Stimulated activated CD8-positive, alpha-beta memory T cell treated with anti-CD3 and anti-CD28 coated beads, Interleukin-15, amount 100 ng/mL, for 48 hours (primary cell): ENCODE results near the gene HERC5.
A peak's percentile ranks its signal among the peaks of the same experiment; 100 is the strongest.

ENCODE experiments used
- DNase-seq, 2 donors: peaks; one replicate each; pipeline ENCODE4 v3.0.0-alpha.2; 2020; ENCODE audit warnings: low read depth in 2 of 2

HERC5 gene

GRCh38 chr4:88522702-88523324 is 65.9 kb downstream of the HERC5 start:
- DNase-seq = peak in 1 of 2 donors; percentile 27

- peak; percentile 80 to 84 for DNase-seq
These were observed 66.6 kb downstream of the HERC5 start, which contains the start of gene PYURF for GRCh38 chr4:88523325-88524129. Gene PYURF (minus strand): TSS chr4:88523776. CDS start chr4:88523700, 76 bp downstream.

DNA sequence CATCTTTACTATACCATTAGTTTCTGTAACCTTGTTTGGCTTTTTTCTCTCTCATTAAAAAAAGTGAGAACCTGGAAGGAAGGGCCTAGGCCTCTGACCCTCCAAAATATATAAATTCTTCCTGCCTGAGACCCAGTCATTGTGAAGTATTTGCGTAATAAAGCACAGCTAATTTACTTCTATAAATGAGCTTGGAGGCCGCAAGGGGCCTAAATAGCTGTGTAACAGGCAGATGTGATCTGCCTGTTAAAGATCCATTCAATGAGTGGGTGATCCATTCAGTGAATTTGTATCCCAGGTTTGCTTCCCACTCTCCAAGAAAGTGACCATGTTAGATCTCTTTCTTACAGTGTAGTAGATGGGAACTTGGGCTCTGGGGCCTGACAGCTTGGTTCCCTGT is 67.3 kb downstream of the HERC5 start:
- no peak for DNase-seq

DNA sequence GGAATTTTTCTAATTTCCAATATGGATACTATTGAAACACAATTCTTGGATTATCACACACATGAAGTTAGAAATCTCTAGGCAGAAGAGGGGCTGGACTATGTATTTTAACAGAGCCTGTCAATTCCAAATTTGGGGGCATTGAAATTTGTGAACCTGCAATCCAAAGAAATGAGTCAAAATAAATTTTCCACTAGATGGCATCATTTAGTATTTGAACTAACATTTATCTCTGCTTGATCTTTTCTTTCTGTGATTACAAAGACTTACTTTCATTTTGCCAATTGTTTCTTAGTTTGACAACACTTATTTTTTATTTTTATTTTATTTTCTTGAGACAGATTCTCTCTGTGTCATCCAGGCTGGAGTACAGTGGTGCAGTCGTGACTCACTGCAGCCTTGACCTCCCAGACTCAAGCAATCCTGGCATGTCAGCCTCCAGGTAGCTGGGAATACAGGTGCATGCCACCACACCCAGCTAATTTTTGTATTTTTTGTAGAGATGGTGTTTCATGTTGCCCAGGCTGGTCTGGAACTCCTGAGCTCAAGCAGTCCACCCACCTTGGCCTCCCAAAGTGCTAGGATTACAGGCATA is 69.4 kb downstream of the HERC5 start:
- no peak for DNase-seq

GRCh38 chr4:88527787-88528186 is 70.9 kb downstream of the HERC5 start:
- DNase-seq = no peak

DNA sequence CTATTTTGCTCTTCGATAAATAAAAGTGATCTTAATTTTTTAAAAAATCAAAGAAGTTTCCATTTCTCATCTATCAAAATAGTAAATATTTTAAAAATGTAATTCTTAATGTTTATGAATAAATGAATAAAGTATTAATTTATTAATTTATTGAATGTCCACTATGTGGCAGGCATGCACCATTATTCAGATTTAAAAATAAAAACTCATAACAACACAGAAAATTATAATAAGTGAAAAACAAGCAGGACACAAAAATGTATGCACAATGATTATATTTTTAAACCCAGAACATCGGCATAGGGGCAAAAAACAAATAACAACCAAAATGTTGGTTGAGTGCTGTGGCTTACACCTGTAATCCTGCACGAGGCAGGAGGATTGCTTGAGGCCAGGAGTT is 71.9 kb downstream of the HERC5 start:
- DNase-seq = no peak

- DNase-seq = no peak
These were observed 74.6 kb downstream of the HERC5 start for GRCh38 chr4:88531549-88531948.

DNA sequence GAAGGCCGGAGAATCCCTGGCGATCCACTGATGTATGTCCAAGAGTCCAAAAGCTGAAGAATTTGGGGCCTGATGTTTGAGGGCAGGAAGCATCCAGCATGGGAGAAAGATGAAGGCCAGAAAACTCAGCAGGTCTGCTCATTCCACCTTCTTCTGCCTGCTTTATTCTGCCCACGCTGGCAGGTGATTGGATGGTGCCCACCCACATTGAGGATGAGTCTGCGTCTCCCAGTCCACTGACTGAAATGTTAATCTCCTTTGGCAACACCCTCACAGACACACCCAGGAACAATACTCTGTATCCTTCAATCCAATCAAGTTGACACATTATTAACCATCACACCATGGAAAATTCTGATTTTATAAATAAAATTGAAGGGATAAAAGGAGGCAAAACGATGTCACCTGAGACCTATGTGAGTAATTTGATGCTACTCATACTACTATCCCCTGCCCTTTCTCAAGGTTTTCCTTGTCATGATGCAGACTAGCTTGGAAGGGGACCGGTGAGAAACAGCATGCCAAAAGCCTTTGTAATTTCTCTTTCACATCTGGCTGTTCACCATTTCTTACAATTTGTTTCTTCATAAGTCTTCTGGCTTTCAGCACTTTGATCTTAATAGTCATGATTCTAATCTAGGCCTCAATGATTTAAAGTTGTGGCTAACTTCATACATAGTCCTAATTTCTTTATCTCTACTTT is 76.3 kb downstream of the HERC5 start:
- DNase-seq = no peak

DNA sequence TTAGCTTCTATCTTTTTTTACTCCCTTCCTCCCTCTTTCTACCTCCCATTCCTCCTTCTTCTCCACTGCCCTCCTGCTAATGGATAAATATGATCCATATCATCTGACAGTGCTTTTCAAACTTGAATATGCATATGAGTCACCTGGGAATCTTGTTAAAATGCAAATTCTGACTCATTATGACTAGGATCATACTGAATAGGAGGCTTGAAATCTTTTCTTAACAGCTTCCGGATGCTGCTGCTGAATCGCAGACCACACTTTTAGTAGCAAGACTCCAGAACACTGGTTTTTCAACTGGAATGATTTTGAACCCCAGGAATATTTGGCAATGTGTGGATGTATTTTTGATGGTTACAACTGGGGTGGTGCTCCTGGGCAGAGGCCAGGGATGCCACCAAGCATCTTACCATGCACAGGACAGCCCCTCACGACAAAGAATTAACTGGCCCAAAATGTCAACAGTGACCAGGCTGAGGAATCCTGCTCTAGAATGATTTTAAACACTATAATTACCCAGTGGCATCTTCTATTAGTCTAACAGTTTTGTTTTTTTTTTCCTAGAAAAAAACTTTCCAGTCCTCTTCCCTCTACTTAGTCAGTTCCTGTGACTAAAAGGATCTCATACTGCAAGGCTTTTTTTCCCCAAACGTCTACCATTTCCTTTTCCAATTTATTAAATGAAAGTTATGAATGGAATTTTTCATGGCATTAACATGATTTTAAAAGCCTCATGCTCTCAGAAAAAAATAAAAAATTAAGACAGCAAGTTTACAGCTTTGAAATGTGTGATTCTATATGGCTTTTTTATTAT is 77.2 kb downstream of the HERC5 start:
- DNase-seq = no peak

- DNase-seq = no peak
These were observed 78.3 kb downstream of the HERC5 start for GRCh38 chr4:88535090-88535755.

DNA sequence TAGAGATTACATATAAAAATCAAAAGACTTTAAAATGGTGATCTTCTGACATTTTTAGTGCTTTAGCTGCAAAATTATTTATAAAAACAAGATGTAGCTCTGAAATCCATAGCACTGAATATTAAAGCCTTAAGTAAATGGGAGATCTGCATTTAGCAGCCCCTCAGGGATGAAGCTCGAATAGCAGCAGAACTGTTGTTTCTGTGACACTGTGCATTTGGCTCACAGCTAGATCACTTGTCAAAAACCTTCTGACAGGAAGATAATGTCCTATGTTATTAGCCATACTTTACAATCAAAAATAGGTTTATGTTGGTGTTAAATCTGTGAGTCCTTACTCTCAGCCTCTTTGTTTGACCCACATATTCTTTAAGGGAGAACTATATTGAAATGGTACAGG is 80.8 kb downstream of the HERC5 start:
- DNase-seq = no peak

DNA sequence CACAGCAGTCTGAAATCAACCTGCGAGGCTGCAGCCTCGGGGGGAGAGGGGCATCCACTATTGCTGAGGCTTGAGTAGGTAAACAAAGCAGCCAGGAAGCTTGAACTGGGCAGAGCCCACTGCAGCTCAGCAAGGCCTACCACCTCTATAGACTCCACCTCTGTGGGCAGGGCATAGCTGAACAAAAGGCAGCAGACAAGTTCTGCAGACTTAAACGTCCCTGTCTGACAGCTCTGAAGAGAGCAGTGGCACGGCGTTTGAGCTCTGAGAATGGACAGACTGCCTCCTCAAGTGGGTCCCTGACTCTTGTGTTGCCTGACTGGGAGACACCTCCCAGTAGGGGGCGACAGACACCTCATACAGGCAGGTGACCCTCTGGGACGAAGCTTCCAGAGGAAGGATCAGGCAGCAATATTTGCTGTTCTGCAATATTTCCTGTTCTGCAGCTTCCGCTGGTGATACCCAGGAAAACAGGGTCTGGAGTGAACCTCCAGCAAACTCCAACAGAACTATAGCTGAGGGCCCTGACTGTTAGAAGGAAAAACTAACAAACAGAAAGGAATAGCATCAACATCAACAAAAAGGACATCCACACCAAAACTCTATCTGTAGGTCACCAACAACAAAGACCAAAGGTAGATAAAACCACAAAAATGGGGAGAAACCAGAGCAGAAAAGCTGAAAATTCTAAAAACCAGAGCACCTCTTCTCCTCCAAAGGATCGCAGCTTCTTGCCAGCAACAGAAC is 82.6 kb downstream of the HERC5 start:
- peak; percentile 57 to 68 for DNase-seq

DNA sequence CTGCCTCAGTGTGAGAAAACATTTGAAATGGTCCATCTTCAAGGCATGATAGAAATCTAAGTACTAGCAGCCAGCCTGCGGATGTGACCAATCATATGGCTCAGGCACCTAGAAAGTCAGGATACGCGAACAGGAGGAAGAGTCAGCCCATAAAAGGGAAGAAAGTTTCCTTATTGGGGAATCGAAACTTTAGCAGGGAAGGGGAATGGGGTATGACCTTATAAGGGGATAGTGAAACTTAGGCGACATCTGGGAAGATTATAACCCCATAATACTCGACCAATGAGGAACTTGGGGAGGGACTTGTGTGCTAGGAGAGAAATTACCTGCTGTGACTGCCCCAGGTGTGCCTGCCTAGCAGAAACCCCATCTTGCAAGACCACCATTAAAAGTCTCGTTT is 92.9 kb downstream of the HERC5 start:
- no peak for DNase-seq
